HCT116 (cell line): Measurements from ENCODE around the gene GATA3. TPM values are rescaled to one million over a fixed set of nuclear protein-coding genes. Genes with fewer than 3 reads are reported as not detected.

Experiments
- ATAC-seq: fragments of 200-7000 bp; cut with Tn5 transposase; 2 replicates; pipeline ENCODE4 v1.9.1; 2020; ENCODE audit warnings: mild to moderate bottlenecking, moderate library complexity
- BruUV-seq: library from RNA; stranded (reverse); fragments of 400-500 nt; replicated peaks from 2 replicates; lab custom pipeline; 2021; lab: Mats Ljungman, UMichigan
- CTCF ChIA-PET: fragments of 300-600 bp; sonication (Branson Sonifier 250); formaldehyde crosslinking; loops from one replicate; lab custom pipeline; 2021; ENCODE audit warnings: antibody characterized with exemption; lab: Charles Lee
- POLR2A ChIA-PET: fragments of 300-600, 350-600 bp; sonication (Branson Sonifier 250); formaldehyde crosslinking; loops from one replicate; lab custom pipeline; 2021; ENCODE audit warnings: antibody characterized with exemption; lab: Charles Lee
- RAD21 ChIA-PET, 2 experiments: fragments of 300-600 bp; sonication (Branson Sonifier 250); formaldehyde crosslinking; loops; one replicate each; lab custom pipeline; 2023; ENCODE audit warnings: low total read pairs in 2 of 2; ENCODE audit not compliant: uncharacterized antibody in 2 of 2, unreplicated experiment in 2 of 2, low non-redundant PET in 1 of 2; lab: Charles Lee
- DNase-seq: peaks from one replicate; pipeline ENCODE4 v3.0.0-alpha.2; 2010; ENCODE audit warnings: low read depth, low spot score
- H2AFZ ChIP-seq: fragments of 200-600 bp; shearing (Covaris generic), sonication (generic); 2 replicates; pipeline ENCODE4 v1.6.1; 2017; ENCODE audit warnings: low read depth, mixed run types, mixed read lengths, antibody characterized with exemption, low read length; ENCODE audit not compliant: poor library complexity, severe bottlenecking
- H3K27ac ChIP-seq: 2 replicates; pipeline ENCODE4 v1.5.1; 2012; ENCODE audit warnings: low read depth, low read length
- H3K27me3 ChIP-seq: fragments of 200-600 bp; sonication (generic); 2 replicates; pipeline ENCODE4 v1.6.1; 2016; ENCODE audit warnings: mixed run types, low read length, mixed read lengths; ENCODE audit not compliant: insufficient read depth
- H3K36me3 ChIP-seq, 2 experiments: fragments of 200-500 bp in 1 of 2; fragments of 200-600 bp in 1 of 2; sonication (Bioruptor generic) in 1 of 2; sonication (generic) in 1 of 2; 2 replicates each; pipeline versions ENCODE4 v1.5.1 to v1.6.1; 2014 to 2016; ENCODE audit warnings: low read length in 2 of 2, inconsistent platforms in 1 of 2, mixed read lengths in 1 of 2, mixed run types in 1 of 2; ENCODE audit not compliant: insufficient read depth in 2 of 2, control insufficient read depth in 1 of 2
- H3K4me1 ChIP-seq, 2 experiments: fragments of 200-600 bp in 1 of 2; sonication (generic) in 1 of 2; 2 replicates each; pipeline versions ENCODE4 v1.5.1 to v1.6.1; 2012 to 2017; ENCODE audit warnings: low read length in 2 of 2, inconsistent platforms in 1 of 2, mild to moderate bottlenecking in 1 of 2, mixed read lengths in 1 of 2, mixed run types in 1 of 2, moderate library complexity in 1 of 2; ENCODE audit not compliant: insufficient read depth in 2 of 2, control insufficient read depth in 1 of 2
- H3K4me2 ChIP-seq: fragments of 200-600 bp; sonication (generic); 2 replicates; pipeline ENCODE4 v1.6.1; 2017; ENCODE audit warnings: mixed run types, low read length, mixed read lengths
- H3K4me3 ChIP-seq, 2 experiments: fragments of 200-600 bp in 1 of 2; sonication (generic) in 1 of 2; replicated peaks in 1 of 2; 2 replicates each; pipeline ENCODE4 v1.5.1; 2011 to 2016; ENCODE audit warnings: low read length in 2 of 2, control low read depth in 1 of 2, low read depth in 1 of 2, mild to moderate bottlenecking in 1 of 2, mixed read lengths in 1 of 2, mixed run types in 1 of 2
- H3K79me2 ChIP-seq: fragments of 200-600 bp; sonication (generic); 2 replicates; pipeline ENCODE4 v1.6.1; 2017; ENCODE audit warnings: mild to moderate bottlenecking, mixed run types, low read length, moderate library complexity, mixed read lengths; ENCODE audit not compliant: insufficient read depth
- H3K9ac ChIP-seq: fragments of 200-600 bp; sonication (generic); 2 replicates; pipeline ENCODE4 v1.6.1; 2016; ENCODE audit warnings: low read length, mixed read lengths
- H3K9me2 ChIP-seq: fragments of 200-600 bp; sonication (generic), shearing (Covaris generic); 2 replicates; pipeline ENCODE4 v1.6.1; 2017; ENCODE audit warnings: mixed run types, mild to moderate bottlenecking, moderate library complexity; ENCODE audit not compliant: insufficient read depth
- H3K9me3 ChIP-seq, 2 experiments: fragments of 200-500 bp in 1 of 2; fragments of 200-600 bp in 1 of 2; sonication (Bioruptor generic) in 1 of 2; sonication (generic) in 1 of 2; 2 replicates each; pipeline ENCODE4 v1.6.1; 2014 to 2017; ENCODE audit warnings: low read length in 2 of 2, mixed read lengths in 2 of 2, inconsistent platforms in 1 of 2, low read depth in 1 of 2, mild to moderate bottlenecking in 1 of 2, mixed run types in 1 of 2, moderate library complexity in 1 of 2; ENCODE audit not compliant: control insufficient read depth in 1 of 2, insufficient read depth in 1 of 2
- H4K20me1 ChIP-seq: fragments of 200-600 bp; sonication (generic), shearing (Covaris generic); 2 replicates; pipeline ENCODE4 v1.6.1; 2017; ENCODE audit warnings: mixed run types, mild to moderate bottlenecking, moderate library complexity; ENCODE audit not compliant: insufficient read depth
- CBX3 ChIP-seq: IDR thresholded peaks from 2 replicates; pipeline ENCODE4 v1.6.1; 2012; ENCODE audit warnings: low read depth
- ELF1 ChIP-seq: IDR thresholded peaks from 2 replicates; pipeline ENCODE4 v1.6.1; 2012; ENCODE audit warnings: low read depth, borderline replicate concordance
- EZH2 ChIP-seq: fragments of 200-600 bp; sonication (generic); IDR thresholded peaks from 2 replicates; pipeline ENCODE4 v1.6.1; 2017; ENCODE audit warnings: antibody characterized with exemption, mixed run types
- FOSL1 ChIP-seq: IDR thresholded peaks from 2 replicates; pipeline ENCODE4 v1.6.1; 2012; ENCODE audit warnings: low read depth
- JUND ChIP-seq: IDR thresholded peaks from 2 replicates; pipeline ENCODE4 v1.6.1; 2012
- REST ChIP-seq: IDR thresholded peaks from 2 replicates; pipeline ENCODE4 v1.6.1; 2012; ENCODE audit warnings: low read depth
- SP1 ChIP-seq: IDR thresholded peaks from 2 replicates; pipeline ENCODE4 v1.6.1; 2012; ENCODE audit warnings: low read depth
- SRF ChIP-seq: IDR thresholded peaks from 2 replicates; pipeline ENCODE4 v1.6.1; 2012; ENCODE audit warnings: low read depth
- intact Hi-C: fragments of 100-400 bp; cut with micrococcal nuclease; formaldehyde crosslinking; loops from 2 replicates; pipeline ENCODE4 v1.10.0; 2022
- total RNA-seq: library from RNA; stranded (reverse); gene quantifications from one replicate; pipeline ENCODE4 v1.2.1, GENCODE V29; 2021; ENCODE audit not compliant: unreplicated experiment
- TF ChIP-seq, protein P1 (sequence below): IDR thresholded peaks from 2 replicates; pipeline ENCODE4 v1.6.1; 2012

Gene GATA3
- total RNA-seq, 1 experiment from 2014 or later, result 2.7 TPM

GRCh38 chr10:8061274-8062211 lies 7.1 kb downstream of the GATA3 start:
- no peaks in the 10 kb centered on the region for H3K27me3 ChIP-seq
- no peak overlapping the region for H3K4me3 ChIP-seq
- CTCF ChIA-PET, result no interaction called here
- RAD21 ChIA-PET, result no interaction called here
- no peaks in the 10 kb centered on the region for H4K20me1 ChIP-seq
- no peak overlapping the region for H3K9ac ChIP-seq
- BruUV-seq, result no TSS peak
- intact Hi-C loops, result no loop called here
- no peak overlapping the region for H2AFZ ChIP-seq
- H3K9me2 ChIP-seq, result no peaks in the 10 kb centered on the region
- POLR2A ChIA-PET, result no interaction called here
- no peak overlapping the region for H3K27ac ChIP-seq
- no peaks in the 10 kb centered on the region for H3K4me1 ChIP-seq
- H3K79me2 ChIP-seq, result no peaks in the 10 kb centered on the region
- TF ChIP-seq CBX3, result no peak
- TF ChIP-seq REST, result no peak
- no peak for TF ChIP-seq SP1
- TF ChIP-seq, protein P1, sequence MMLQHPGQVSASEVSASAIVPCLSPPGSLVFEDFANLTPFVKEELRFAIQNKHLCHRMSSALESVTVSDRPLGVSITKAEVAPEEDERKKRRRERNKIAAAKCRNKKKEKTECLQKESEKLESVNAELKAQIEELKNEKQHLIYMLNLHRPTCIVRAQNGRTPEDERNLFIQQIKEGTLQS, result no peak
- TF ChIP-seq EZH2, result no peak
- TF ChIP-seq FOSL1, result no peak
- TF ChIP-seq SRF, result no peak
- no peak for TF ChIP-seq JUND
- TF ChIP-seq ELF1, result no peak
- TF ChIP-seq, all 23 proteins: peak for 0
- DNase-seq (no peak), ATAC-seq (no peak)
- Histone ChIP-seq H3K9me3 (no peaks in the 10 kb centered on the region), H3K4me2 (no peak overlapping the region), H3K36me3 (no peaks in the 10 kb centered on the region)
